Small intestine (tissue), 7 donors: ENCODE measurements around the gene TTC23. TPM values are rescaled to one million over a fixed set of nuclear protein-coding genes. Genes with fewer than 3 reads are reported as not detected.

ENCODE experiments used
- DNase-seq, 2 donors: peaks; one replicate each; pipeline versions ENCODE4 v3.0.0 to v3.0.0-alpha.2; 2013
- FAIRE-seq: peaks from 2 replicates; lab custom pipeline; 2012; peaks lifted over from hg19 to GRCh38; lab: Jason Lieb, UNC
- H3K27ac ChIP-seq, 3 donors: one replicate each; pipeline ENCODE4 v1.5.1; 2013; ENCODE audit warnings: low read length in 2 of 3, mild to moderate bottlenecking in 2 of 3, control low read depth in 1 of 3, inconsistent platforms in 1 of 3, low read depth in 1 of 3, moderate library complexity in 1 of 3
- H3K27me3 ChIP-seq, 3 donors: one replicate each; pipeline ENCODE4 v1.6.1; 2013; ENCODE audit warnings: low read length in 3 of 3, inconsistent platforms in 1 of 3; ENCODE audit not compliant: control insufficient read depth in 3 of 3, insufficient read depth in 3 of 3
- H3K36me3 ChIP-seq, 3 donors: one replicate each; pipeline ENCODE4 v1.6.1; 2013; ENCODE audit warnings: low read length in 3 of 3, inconsistent platforms in 1 of 3, low read depth in 1 of 3, mild to moderate bottlenecking in 1 of 3, moderate library complexity in 1 of 3; ENCODE audit not compliant: control insufficient read depth in 3 of 3, insufficient read depth in 2 of 3
- H3K4me1 ChIP-seq, 3 donors: one replicate each; pipeline ENCODE4 v1.6.1; 2013; ENCODE audit warnings: low read length in 2 of 3, inconsistent platforms in 1 of 3, low read depth in 1 of 3, mild to moderate bottlenecking in 1 of 3, moderate library complexity in 1 of 3; ENCODE audit not compliant: control insufficient read depth in 3 of 3, insufficient read depth in 2 of 3
- H3K4me3 ChIP-seq, 3 donors: one replicate each; pipeline ENCODE4 v1.5.1; 2013; ENCODE audit warnings: low read length in 3 of 3, control low read depth in 1 of 3, inconsistent platforms in 1 of 3, low read depth in 1 of 3, mild to moderate bottlenecking in 1 of 3, moderate library complexity in 1 of 3
- H3K9me3 ChIP-seq, 2 donors: one replicate each; pipeline ENCODE4 v1.6.1; 2013; ENCODE audit warnings: low read depth in 1 of 2, low read length in 1 of 2; ENCODE audit not compliant: control insufficient read depth in 2 of 2, insufficient read depth in 1 of 2
- WGBS, 3 donors: extraction: QIAGEN DNeasy Blood & Tissue Kit; methylation state at CpG; one replicate each; pipeline ENCODE4 v1.1.7; 2013; 5-methylcytosine and 5-hydroxymethylcytosine counted together
- polyA plus RNA-seq, 4 donors: library from polyadenylated mRNA; stranded (reverse) in 3 of 4; unstranded in 1 of 4; fragments of 200-250 nt in 3 of 4; fragments of 120-200 nt in 1 of 4; gene quantifications; one replicate each; pipeline versions ENCODE4 v1.2.1 to v1.2.3, GENCODE V29; 2013
- donor health status: healthy with polysubstance abuse.
- donor health status: control.
- donor health status: control.
- donor health status: Bipolar disorder and iron deficiency.
- donor health status: healthy.

Gene TTC23
- polyA plus RNA-seq, 4 donors: 3.6 to 17.2 (median 6.3) TPM

- Histone ChIP-seq H3K27me3 (no peaks in the 10 kb centered on the region), H3K9me3 (no peaks in the 10 kb centered on the region), H3K27ac (no peak overlapping the region), H3K4me3 (no peak overlapping the region), H3K4me1 (peaks cover 0 to 6% (median 0%) of the 10 kb centered on the region in 3 donors), H3K36me3 (peaks cover 0 to 39% (median 0%) of the 10 kb centered on the region in 3 donors)
- FAIRE-seq: no peak
- no peak for DNase-seq
- 92 to 94% (median 93%) methylated on average over 4 of the region's 4 CpGs for WGBS, 3 donors
Observed at GRCh38 chr15:99141943-99142342, 107.4 kb downstream of the TTC23 start.

- 94 to 98% (median 96%) methylated on average over 4 of the region's 4 CpGs for WGBS, 3 donors
- H3K4me1 ChIP-seq: peaks cover 0 to 6% (median 0%) of the 10 kb centered on the region in 3 donors
Observed at GRCh38 chr15:99140590-99140989, 108.8 kb downstream of the TTC23 start.

GRCh38 chr15:99139276-99139675 is 110.1 kb downstream of the TTC23 start:
- peaks cover 0 to 6% (median 0%) of the 10 kb centered on the region in 3 donors for H3K4me1 ChIP-seq
- 90 to 92% (median 90%) methylated on average over 4 of the region's 4 CpGs for WGBS, 3 donors
- FAIRE-seq: no peak
- no peak overlapping the region for H3K27ac ChIP-seq
- peaks cover 0 to 33% (median 0%) of the 10 kb centered on the region in 3 donors for H3K36me3 ChIP-seq
- H3K27me3 ChIP-seq: no peaks in the 10 kb centered on the region
- H3K4me3 ChIP-seq: no peak overlapping the region
- DNase-seq: no peak
- H3K9me3 ChIP-seq: no peaks in the 10 kb centered on the region

More at GRCh38 chr15:99140590-99140989, 108.8 kb downstream of the TTC23 start:
- H3K9me3 ChIP-seq: no peaks in the 10 kb centered on the region
- no peak overlapping the region for H3K27ac ChIP-seq
- peaks cover 0 to 39% (median 0%) of the 10 kb centered on the region in 3 donors for H3K36me3 ChIP-seq
- H3K4me3 ChIP-seq: no peak overlapping the region
- no peaks in the 10 kb centered on the region for H3K27me3 ChIP-seq
- no peak for FAIRE-seq
- no peak for DNase-seq

GRCh38 chr15:99138491-99138982 is 110.8 kb downstream of the TTC23 start:
- Histone ChIP-seq H3K4me1 (peaks cover 0 to 2% (median 0%) of the 10 kb centered on the region in 3 donors), H3K4me3 (no peak overlapping the region), H3K9me3 (no peaks in the 10 kb centered on the region), H3K36me3 (peaks cover 0 to 33% (median 0%) of the 10 kb centered on the region in 3 donors), H3K27ac (no peak overlapping the region), H3K27me3 (no peaks in the 10 kb centered on the region)
- DNase-seq (no peak), FAIRE-seq (no peak)
- 88 to 93% (median 90%) methylated on average over 15 of the region's 15 CpGs for WGBS, 3 donors

- H3K36me3 ChIP-seq: peaks cover 0 to 33% (median 0%) of the 10 kb centered on the region in 3 donors
- DNase-seq (no peak), FAIRE-seq (no peak)
- no peak overlapping the region for H3K4me3 ChIP-seq
- WGBS, 3 donors: 75 to 91% (median 75%) methylated on average over 5 of the region's 5 CpGs
- H3K27me3 ChIP-seq: no peaks in the 10 kb centered on the region
- no peak overlapping the region for H3K27ac ChIP-seq
- H3K4me1 ChIP-seq: peaks cover 0 to 3% (median 0%) of the 10 kb centered on the region in 3 donors
- no peaks in the 10 kb centered on the region for H3K9me3 ChIP-seq
Observed at GRCh38 chr15:99137877-99138276, 111.5 kb downstream of the TTC23 start.

GRCh38 chr15:99137111-99137546 is 112.3 kb downstream of the TTC23 start:
- H3K4me1 ChIP-seq: peaks cover 0 to 11% (median 0%) of the 10 kb centered on the region in 3 donors
- H3K27ac ChIP-seq: no peak overlapping the region
- DNase-seq (peak in 1 of 2 donors; percentile 44), FAIRE-seq (no peak)
- no peaks in the 10 kb centered on the region for H3K27me3 ChIP-seq
- WGBS, 3 donors: 20 to 65% (median 45%) methylated on average over 13 of the region's 13 CpGs
- H3K9me3 ChIP-seq: peaks cover 0 to 3% of the 10 kb centered on the region in 2 donors
- H3K4me3 ChIP-seq: no peak overlapping the region
- peaks cover 0 to 38% (median 0%) of the 10 kb centered on the region in 3 donors for H3K36me3 ChIP-seq

- Histone ChIP-seq H3K27ac (no peak overlapping the region), H3K4me3 (no peak overlapping the region), H3K27me3 (no peaks in the 10 kb centered on the region), H3K9me3 (peaks cover 0 to 12% of the 10 kb centered on the region in 2 donors), H3K4me1 (peaks cover 0 to 15% (median 0%) of the 10 kb centered on the region in 3 donors), H3K36me3 (peaks cover 0 to 51% (median 0%) of the 10 kb centered on the region in 3 donors)
- WGBS, 3 donors: 64 to 85% (median 85%) methylated on average over 4 of the region's 4 CpGs
- FAIRE-seq (no peak), DNase-seq (no peak)
Observed at GRCh38 chr15:99135194-99135593, 114.2 kb downstream of the TTC23 start.

GRCh38 chr15:99134317-99134821 is 115.0 kb downstream of the TTC23 start:
- Histone ChIP-seq H3K9me3 (peaks cover 0 to 12% of the 10 kb centered on the region in 2 donors), H3K36me3 (peaks cover 0 to 51% (median 0%) of the 10 kb centered on the region in 3 donors), H3K27ac (no peak overlapping the region), H3K27me3 (no peaks in the 10 kb centered on the region), H3K4me1 (peaks cover 0 to 15% (median 0%) of the 10 kb centered on the region in 3 donors), H3K4me3 (no peak overlapping the region)
- DNase-seq (no peak), FAIRE-seq (no peak)
- WGBS, 3 donors: 87 to 90% (median 89%) methylated on average over 11 of the region's 11 CpGs
